Activated CD8-positive, alpha-beta memory T cell treated with anti-CD3 and anti-CD28 coated beads for 36 hours (primary cell): ENCODE measurements around the gene B9D1. TPM values are rescaled to one million over a fixed set of nuclear protein-coding genes. Genes with fewer than 3 reads are reported as not detected.
"Not testable (repeated sequence)": the region's sequence is repeated elsewhere in the genome, so short reads cannot be mapped to it uniquely, and the experiment has no call there.

Experiments used
- CTCF ChIA-PET: fragments of 350-600 bp; sonication (Branson Sonifier 250); formaldehyde crosslinking; loops from one replicate; lab custom pipeline; 2021; ENCODE audit warnings: antibody characterized with exemption; lab: Charles Lee
- POLR2A ChIA-PET: fragments of 350-600 bp; sonication (Branson Sonifier 250); formaldehyde crosslinking; loops from one replicate; lab custom pipeline; 2021; ENCODE audit warnings: antibody characterized with exemption; lab: Charles Lee
- total RNA-seq, 2 experiments: library from RNA; stranded (reverse); gene quantifications; one replicate each; pipeline ENCODE4 v1.2.3, GENCODE V29; 2021

The B9D1 gene
- total RNA-seq, 2 experiments from 2014 or later: 7.5 to 9.2 TPM

DNA sequence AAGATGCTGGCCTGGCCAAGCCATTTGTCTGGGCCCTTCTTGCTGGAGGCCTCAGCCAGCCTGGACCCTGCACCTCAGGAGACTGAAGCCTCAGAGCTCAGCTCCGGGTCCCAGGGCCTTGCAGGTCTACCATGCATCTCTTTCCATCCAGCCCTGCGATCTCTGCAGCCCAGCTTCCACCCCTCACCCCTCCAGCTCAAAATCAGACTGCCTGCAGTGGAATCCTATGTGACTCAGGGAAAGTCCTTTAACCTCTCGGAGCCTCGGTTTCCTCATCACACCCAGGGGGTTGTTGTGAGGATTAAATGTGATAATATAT lies 2.9 kb upstream of the B9D1 start:
- POLR2A ChIA-PET: interaction anchor here (0.5 kb wide), 1 partner anchor 72 kb away, joined by 8 read pairs; no protein-coding TSS in a partner anchor
- CTCF ChIA-PET: interaction anchor here (0.9 to 5.5 kb wide), 4 partner anchors 12 to 396 kb away, joined by 3 to 63 read pairs (median 3); partner anchors contain the start of gene MAPK7

GRCh38 chr17:19364699-19365498 lies 2.4 kb upstream of the B9D1 start:
- POLR2A ChIA-PET: interaction anchor here (0.5 kb wide), 1 partner anchor 71 kb away, joined by 8 read pairs; no protein-coding TSS in a partner anchor
- CTCF ChIA-PET: interaction anchor here (1.3 to 5.5 kb wide), 3 partner anchors 13 to 397 kb away, joined by 3 to 63 read pairs (median 3); partner anchors contain the start of gene MAPK7

DNA sequence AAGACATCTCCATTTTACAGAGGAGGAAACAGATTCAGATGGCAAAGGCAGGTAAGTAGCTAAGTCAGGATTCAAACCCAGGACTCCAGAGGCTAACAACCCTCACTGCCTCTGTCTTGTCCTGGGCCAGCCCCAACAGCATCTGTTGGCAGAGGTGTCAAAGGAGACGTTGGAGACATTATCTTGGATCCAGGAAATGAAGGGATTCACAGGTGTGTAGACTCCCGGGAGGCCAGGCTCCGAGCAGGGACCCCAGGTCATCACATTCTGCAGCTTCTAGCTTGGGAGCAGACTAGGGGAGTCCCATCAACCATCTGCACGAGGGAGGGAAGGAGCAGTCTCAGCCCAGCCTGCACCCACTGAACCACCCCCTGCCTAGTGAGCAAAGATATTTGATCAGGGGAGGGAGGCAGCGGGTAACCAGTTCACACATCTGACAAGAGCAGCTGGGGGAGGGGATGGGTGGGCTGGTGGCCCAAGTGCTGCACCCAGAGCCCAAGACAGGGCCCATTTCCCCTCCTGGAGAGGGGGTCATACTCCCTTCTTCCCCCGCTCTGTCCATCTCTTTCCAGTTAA lies 1.0 kb upstream of the B9D1 start:
- POLR2A ChIA-PET: no interaction called here
- CTCF ChIA-PET: interaction anchor here (0.6 to 5.5 kb wide), 22 partner anchors 9 to 399 kb away, joined by 3 to 63 read pairs (median 4); partner anchors contain the start of gene MAPK7

- ChIA-PET POLR2A (interaction anchor here (1.0 kb wide), 1 partner anchor 15 kb away, joined by 9 read pairs; the partner anchor contains the start of gene MAPK7), CTCF (interaction anchor here (0.6 to 5.5 kb wide), 24 partner anchors 9 to 400 kb away, joined by 3 to 63 read pairs (median 4); partner anchors contain the start of gene MAPK7)
These were observed 553 bp upstream of the B9D1 start for GRCh38 chr17:19363114-19363438.

GRCh38 chr17:19361944-19362276 lies 613 bp downstream of the B9D1 start:
- ChIA-PET CTCF (interaction anchor here (1.2 to 5.5 kb wide), 8 partner anchors 13 to 286 kb away, joined by 3 to 63 read pairs (median 7); partner anchors contain the start of gene MAPK7), POLR2A (no interaction called here)

- ChIA-PET CTCF (interaction anchor here (2.4 to 5.5 kb wide), 2 partner anchors 86 to 105 kb away, joined by 7 to 63 read pairs; no protein-coding TSS in a partner anchor), POLR2A (no interaction called here)
These were observed 1.2 kb downstream of the B9D1 start for GRCh38 chr17:19361326-19361725.

DNA sequence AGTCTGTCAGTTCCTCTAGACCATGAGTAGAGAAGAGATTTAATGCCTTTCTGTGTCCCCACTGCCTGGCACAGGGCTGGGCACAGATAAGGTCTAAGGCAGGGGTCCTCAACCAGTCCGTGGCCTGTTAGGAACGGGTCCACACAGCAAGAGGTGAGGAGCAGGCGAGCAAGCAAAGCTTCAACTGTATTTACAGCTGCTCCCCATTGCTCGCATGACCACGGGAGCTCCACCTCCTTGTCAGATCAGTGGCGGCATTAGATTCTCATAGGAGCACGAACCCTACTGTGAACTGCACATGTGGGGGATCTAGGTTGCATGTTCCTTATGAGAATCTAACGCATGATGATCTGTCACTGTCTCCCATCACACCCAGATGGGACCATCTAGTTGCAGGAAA lies 1.8 kb downstream of the B9D1 start:
- POLR2A ChIA-PET: no interaction called here
- CTCF ChIA-PET: no interaction called here

DNA sequence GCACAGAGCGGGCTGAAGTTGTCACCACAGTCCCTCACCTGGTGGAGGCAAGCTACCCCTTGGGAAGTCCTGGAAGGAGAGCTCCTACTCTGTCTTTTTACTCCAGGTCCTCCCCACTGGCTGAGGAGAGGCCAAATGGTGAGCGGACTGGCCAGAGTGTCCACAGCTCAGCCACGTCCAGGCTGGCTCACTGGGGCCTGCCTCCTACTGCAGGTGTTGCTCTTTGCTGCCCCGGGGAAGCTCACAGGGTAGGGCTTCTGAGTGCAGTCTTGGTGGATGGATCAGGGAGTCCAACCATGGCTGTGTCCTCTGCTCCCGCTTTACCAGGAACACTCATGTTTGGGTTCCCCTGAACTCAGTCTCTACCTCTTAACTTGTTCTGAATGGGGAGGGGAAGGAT lies 2.7 kb downstream of the B9D1 start:
- ChIA-PET POLR2A (no interaction called here), CTCF (no interaction called here)

GRCh38 chr17:19359151-19359550 lies 3.4 kb downstream of the B9D1 start:
- ChIA-PET CTCF (no interaction called here), POLR2A (no interaction called here)

DNA sequence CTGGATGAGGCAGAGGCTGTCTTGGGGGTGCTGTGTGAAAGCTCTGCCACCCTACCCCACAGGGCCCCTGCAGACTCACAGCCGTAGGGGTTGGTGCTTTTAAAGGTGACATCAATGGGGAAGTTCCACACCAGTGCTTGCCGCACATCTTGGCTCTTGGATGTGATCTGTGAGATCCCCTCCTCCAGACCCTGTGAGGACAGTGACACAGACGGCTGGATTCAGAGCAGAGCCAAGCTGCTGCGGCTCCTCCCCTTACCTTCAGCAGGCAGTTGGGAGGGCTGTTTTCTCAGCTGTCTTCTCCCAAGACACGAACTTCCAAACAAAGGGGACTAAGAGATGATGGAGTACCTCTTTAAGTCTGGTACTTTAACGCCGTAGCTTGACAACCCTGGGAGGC lies 4.8 kb downstream of the B9D1 start:
- CTCF ChIA-PET: interaction anchor here (0.8 kb wide), 1 partner anchor 89 kb away, joined by 3 read pairs; no protein-coding TSS in a partner anchor
- POLR2A ChIA-PET: no interaction called here

DNA sequence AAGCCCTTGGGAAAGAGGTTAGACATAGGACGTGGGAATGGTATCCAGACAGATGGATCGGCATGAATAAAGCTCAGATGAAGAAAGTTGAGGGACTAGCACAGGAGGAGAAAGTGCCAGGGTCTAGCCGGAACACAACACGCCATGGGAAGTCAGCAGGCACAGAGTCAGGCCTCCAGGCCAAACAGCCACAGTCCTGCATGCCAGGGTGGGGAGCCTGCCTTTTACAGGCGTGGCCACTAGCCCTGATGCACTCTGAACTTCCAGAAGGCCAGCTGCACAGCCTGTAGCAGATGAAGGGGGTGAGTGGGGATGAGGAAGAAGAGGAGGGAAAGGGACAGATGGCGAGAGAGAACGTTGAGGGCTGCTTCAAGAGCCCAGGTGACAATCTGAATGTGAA lies 5.2 kb downstream of the B9D1 start:
- CTCF ChIA-PET: interaction anchor here (0.8 kb wide), 1 partner anchor 90 kb away, joined by 3 read pairs; no protein-coding TSS in a partner anchor
- POLR2A ChIA-PET: no interaction called here

- POLR2A ChIA-PET: no interaction called here
- CTCF ChIA-PET: no interaction called here
These were observed 7.8 kb downstream of the B9D1 start for GRCh38 chr17:19354748-19355147.

- POLR2A ChIA-PET: not testable (repeated sequence)
- CTCF ChIA-PET: interaction anchor here (1.1 kb wide), 1 partner anchor 10 kb away, joined by 6 read pairs; no protein-coding TSS in a partner anchor
These were observed 9.1 kb downstream of the B9D1 start for GRCh38 chr17:19353401-19353800.

DNA sequence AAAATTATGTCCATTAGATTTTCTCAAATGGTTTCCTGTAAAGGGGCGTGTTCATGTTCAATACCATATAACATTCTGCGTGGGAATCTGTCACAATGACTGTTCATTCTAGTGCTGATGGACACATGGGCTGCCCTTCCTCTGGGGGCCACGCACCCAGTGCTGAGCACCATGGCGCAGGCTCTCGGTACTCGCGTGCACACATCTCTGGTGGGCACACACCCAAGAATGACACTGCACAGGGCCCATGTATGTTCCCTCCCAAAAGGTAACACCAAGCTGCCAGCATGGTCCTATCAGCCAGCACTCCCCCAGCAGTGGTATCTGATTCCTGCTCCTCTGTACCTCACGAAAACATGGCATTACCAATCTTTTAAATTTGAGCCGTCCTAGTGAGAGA lies 13.7 kb downstream of the B9D1 start:
- ChIA-PET POLR2A (no interaction called here), CTCF (no interaction called here)

GRCh38 chr17:19348081-19348650 lies 14.4 kb downstream of the B9D1 start:
- CTCF ChIA-PET: no interaction called here

DNA sequence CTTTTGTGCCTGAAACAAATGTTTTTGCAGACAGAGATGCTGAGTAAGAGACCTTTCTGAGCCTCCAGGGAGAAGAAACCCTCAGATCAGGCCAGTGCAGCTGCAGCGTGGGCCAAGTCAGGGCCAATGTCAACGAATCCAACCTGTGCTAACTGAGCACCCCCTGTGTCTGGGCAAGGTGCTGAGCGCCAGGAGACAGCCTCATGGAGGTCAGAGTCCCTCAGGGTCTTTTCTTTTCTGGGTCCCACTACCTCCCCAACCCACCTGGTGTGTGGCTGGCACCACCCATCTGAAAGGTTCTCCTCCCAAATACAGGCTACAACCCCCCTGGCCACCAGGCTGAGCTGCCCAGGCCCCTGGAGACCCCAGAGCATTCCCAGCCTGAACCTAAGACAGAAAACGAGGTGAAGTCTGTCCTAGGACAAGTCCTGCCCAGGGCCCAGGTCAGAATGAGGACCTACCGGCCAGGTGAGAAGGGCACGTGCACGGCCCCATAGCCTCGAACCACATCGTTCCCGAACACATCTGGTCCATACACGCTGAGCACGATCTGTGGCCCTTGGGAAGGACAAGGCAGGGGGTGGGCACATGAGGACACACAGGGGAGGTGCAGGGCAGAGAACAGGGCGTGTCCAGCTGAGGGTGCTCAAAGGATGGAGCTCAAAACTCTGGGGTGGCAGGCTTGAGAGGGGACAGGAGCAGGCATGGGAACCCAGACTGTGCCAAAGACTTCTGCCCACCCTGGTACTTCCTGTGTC lies 15.0 kb downstream of the B9D1 start:
- ChIA-PET CTCF (no interaction called here), POLR2A (no interaction called here)

More at GRCh38 chr17:19348081-19348650, 14.4 kb downstream of the B9D1 start:
- POLR2A ChIA-PET: no interaction called here

GRCh38 chr17:19346351-19347255 lies 15.9 kb downstream of the B9D1 start:
- CTCF ChIA-PET: interaction anchor here (0.8 kb wide), 1 partner anchor 8 kb away, joined by 3 read pairs; no protein-coding TSS in a partner anchor
- POLR2A ChIA-PET: no interaction called here
